ENCODE measurements around the gene DCHS1. TPM values are rescaled to one million over a fixed set of nuclear protein-coding genes. Genes with fewer than 3 reads are reported as not detected.

The DCHS1 gene
- total and polyA plus RNA-seq, 9 of the 15 experiments (the other 6 are each of a cell fraction or from before 2014, with no cell fraction given), result 0.04 to 0.49 (median 0.14) TPM; not detected in 2

DNA sequence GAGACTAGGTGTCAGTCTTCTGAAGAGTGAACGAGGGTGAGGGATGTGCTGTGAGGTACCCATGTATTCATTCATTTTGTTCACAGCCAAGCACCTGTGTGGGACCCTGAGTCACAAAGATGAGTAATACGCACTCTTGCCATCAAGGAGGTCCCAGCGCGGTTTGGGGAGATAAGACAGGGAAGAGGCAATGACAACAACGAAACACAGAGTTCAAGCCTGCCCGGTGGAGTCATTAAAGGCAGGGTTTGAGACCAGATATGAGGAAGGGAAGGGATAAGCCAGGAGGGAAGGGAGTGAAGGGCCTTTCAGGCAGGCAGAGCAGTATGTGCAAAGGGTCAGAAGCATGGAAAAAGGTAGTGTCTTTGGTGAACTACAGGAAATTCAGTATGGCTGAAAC is 4.6 kb downstream of the DCHS1 start (continued):
- TF ChIP-seq ZNF785 (CRISPR knock-in tag; IDR thresholded peaks at IDR 0.05), result no peak
- TF ChIP-seq MAFK (IDR thresholded peaks at IDR 0.05; ENCODE audit: low read length), result no peak
- TF ChIP-seq POLR2H (tag; IDR thresholded peaks at IDR 0.05; ENCODE audit: low read depth), result no peak
- no peak for TF ChIP-seq ZMIZ1 (IDR thresholded peaks at IDR 0.05; ENCODE audit: low read depth in 2 of 2, low read length in 2 of 2)
- no peak for TF ChIP-seq MCM5 (IDR thresholded peaks at IDR 0.05; ENCODE audit: low read depth)
- no peak for TF ChIP-seq PHF21A (IDR thresholded peaks at IDR 0.05; ENCODE audit: borderline replicate concordance, low read depth)
- no peak for TF ChIP-seq ZNF740 (CRISPR knock-in tag; IDR thresholded peaks at IDR 0.05)
- no peak for TF ChIP-seq ZNF740 (tag; IDR thresholded peaks at IDR 0.05)
- TF ChIP-seq RBM15 (IDR thresholded peaks at IDR 0.05; ENCODE audit: insufficient read depth, low read length), result no peak
- TF ChIP-seq HOMEZ (CRISPR knock-in tag; IDR thresholded peaks at IDR 0.05), result no peak
- TF ChIP-seq PHB2 (IDR thresholded peaks at IDR 0.05; ENCODE audit: low read depth), result no peak
- no peak for TF ChIP-seq TCF7L2 (IDR thresholded peaks at IDR 0.05; ENCODE audit: low read depth, low read length)
- TF ChIP-seq CBX1 (IDR thresholded peaks at IDR 0.05; ENCODE audit: low read depth), result no peak
- no peak for TF ChIP-seq CHD1 (IDR thresholded peaks at IDR 0.05; ENCODE audit: low read length)
- TF ChIP-seq ERF (CRISPR knock-in tag; IDR thresholded peaks at IDR 0.05), result no peak
- no peak for TF ChIP-seq SETDB1 (IDR thresholded peaks at IDR 0.05; ENCODE audit: low read length)
- TF ChIP-seq POLR2G (IDR thresholded peaks at IDR 0.05; ENCODE audit: low read depth, low read length), result no peak
- TF ChIP-seq SLC30A9 (CRISPR knock-in tag; IDR thresholded peaks at IDR 0.05), result no peak
- no peak for TF ChIP-seq KAT7 (CRISPR knock-in tag; IDR thresholded peaks at IDR 0.05; ENCODE audit: borderline replicate concordance)
- TF ChIP-seq, protein P1, sequence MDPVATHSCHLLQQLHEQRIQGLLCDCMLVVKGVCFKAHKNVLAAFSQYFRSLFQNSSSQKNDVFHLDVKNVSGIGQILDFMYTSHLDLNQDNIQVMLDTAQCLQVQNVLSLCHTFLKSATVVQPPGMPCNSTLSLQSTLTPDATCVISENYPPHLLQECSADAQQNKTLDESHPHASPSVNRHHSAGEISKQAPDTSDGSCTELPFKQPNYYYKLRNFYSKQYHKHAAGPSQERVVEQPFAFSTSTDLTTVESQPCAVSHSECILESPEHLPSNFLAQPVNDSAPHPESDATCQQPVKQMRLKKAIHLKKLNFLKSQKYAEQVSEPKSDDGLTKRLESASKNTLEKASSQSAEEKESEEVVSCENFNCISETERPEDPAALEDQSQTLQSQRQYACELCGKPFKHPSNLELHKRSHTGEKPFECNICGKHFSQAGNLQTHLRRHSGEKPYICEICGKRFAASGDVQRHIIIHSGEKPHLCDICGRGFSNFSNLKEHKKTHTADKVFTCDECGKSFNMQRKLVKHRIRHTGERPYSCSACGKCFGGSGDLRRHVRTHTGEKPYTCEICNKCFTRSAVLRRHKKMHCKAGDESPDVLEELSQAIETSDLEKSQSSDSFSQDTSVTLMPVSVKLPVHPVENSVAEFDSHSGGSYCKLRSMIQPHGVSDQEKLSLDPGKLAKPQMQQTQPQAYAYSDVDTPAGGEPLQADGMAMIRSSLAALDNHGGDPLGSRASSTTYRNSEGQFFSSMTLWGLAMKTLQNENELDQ (CRISPR knock-in tag; IDR thresholded peaks at IDR 0.05; ENCODE audit: borderline replicate concordance), result no peak
- peak; percentile 42 for TF ChIP-seq MEIS2 (IDR thresholded peaks at IDR 0.05; ENCODE audit: partially characterized antibody)
- TF ChIP-seq NCOA1 (IDR thresholded peaks at IDR 0.05; ENCODE audit: low read depth), result peak; percentile 56; the same call in 1 of the 2 replicates
- TF ChIP-seq GATAD2A (IDR thresholded peaks at IDR 0.05), result 0 out of 2 replicates have a peak, but pooled peaks have one; percentile 23

Measured in K562 (cell line).